ENCODE data around the gene DNAAF5. TPM values are rescaled to one million over a fixed set of nuclear protein-coding genes. Genes with fewer than 3 reads are reported as not detected.

DNAAF5 gene
- polyA plus RNA-seq, 1 of the 3 experiments (the other 2 are of a cell fraction), result 58.5 TPM

GRCh38 chr7:730501-731439, 4.3 kb downstream of the DNAAF5 start:
- Histone ChIP-seq H3K27ac (ENCODE audit: low read depth in 2 of 2, low read length in 1 of 2) (no peak overlapping the region), H3K9me2 (no peaks in the 10 kb centered on the region), H3K79me2 (ENCODE audit: insufficient read depth) (peaks cover 86% of the 10 kb centered on the region), H3K27me3 (ENCODE audit: insufficient read depth) (no peaks in the 10 kb centered on the region), H3K4me1 (ENCODE audit: control insufficient read depth in 1 of 2, insufficient read depth in 2 of 2, low read depth in 1 of 2, low read length in 1 of 2) (peaks cover 3 to 19% of the 10 kb centered on the region in 2 experiments; a peak in 3 of 4 replicates), H3K4me2 (no peak overlapping the region), H2AFZ (ENCODE audit: low read depth) (no peak overlapping the region), H3F3A (replicated peaks; ENCODE audit: insufficient read depth) (peaks cover 2% of the 10 kb centered on the region), H3K9me3 (peaks cover 10% of the 10 kb centered on the region; the same call in 1 of the 2 replicates), H3K4me3 (ENCODE audit: low read depth in 2 of 2, low read length in 1 of 2) (no peak overlapping the region), H4K20me1 (ENCODE audit: insufficient read depth) (no peaks in the 10 kb centered on the region), H3K36me3 (replicated peaks in 1 of 2; ENCODE audit: control insufficient read depth in 1 of 2, insufficient read depth in 2 of 2, low read length in 1 of 2) (peaks cover 31 to 42% of the 10 kb centered on the region in 2 experiments), H3K9ac (no peak overlapping the region)
- TF ChIP-seq FOSL2 (IDR thresholded peaks at IDR 0.05; ENCODE audit: borderline replicate concordance, low read depth), result no peak
- TF ChIP-seq CTCF (IDR thresholded peaks at IDR 0.05), result no peak
- TF ChIP-seq TCF12 (IDR thresholded peaks at IDR 0.05), result no peak
- no peak for TF ChIP-seq POLR2AphosphoS5 (IDR thresholded peaks at IDR 0.05; ENCODE audit: low read depth, low read length)
- no peak for TF ChIP-seq TAF1 (IDR thresholded peaks at IDR 0.05; ENCODE audit: borderline replicate concordance, low read depth, low read length)
- TF ChIP-seq NRF1 (IDR thresholded peaks at IDR 0.05; ENCODE audit: low read depth, low read length), result no peak
- no peak for TF ChIP-seq ELF1 (IDR thresholded peaks at IDR 0.05)
- no peak for TF ChIP-seq RAD21 (IDR thresholded peaks at IDR 0.05; ENCODE audit: low read length)
- no peak for TF ChIP-seq JUND (IDR thresholded peaks at IDR 0.05)
- TF ChIP-seq TEAD4 (IDR thresholded peaks at IDR 0.05; ENCODE audit: borderline replicate concordance, insufficient read depth), result no peak
- no peak for TF ChIP-seq RXRA (IDR thresholded peaks at IDR 0.05; ENCODE audit: borderline replicate concordance, low read depth)
- no peak for TF ChIP-seq SMC3 (IDR thresholded peaks at IDR 0.05; ENCODE audit: low read depth, low read length)
- TF ChIP-seq MAX (IDR thresholded peaks at IDR 0.05; ENCODE audit: low read depth), result no peak
- no peak for TF ChIP-seq MXI1 (IDR thresholded peaks at IDR 0.05; ENCODE audit: low read depth, low read length)
- no peak for TF ChIP-seq REST (IDR thresholded peaks at IDR 0.05; ENCODE audit: low read depth, low read length)
- TF ChIP-seq ZBTB33 (IDR thresholded peaks at IDR 0.05; ENCODE audit: borderline replicate concordance, low read depth), result no peak
- TF ChIP-seq NFIC (IDR thresholded peaks at IDR 0.05; ENCODE audit: borderline replicate concordance), result no peak
- TF ChIP-seq GABPA (IDR thresholded peaks at IDR 0.05; ENCODE audit: low read depth), result no peak
- TF ChIP-seq RCOR1 (IDR thresholded peaks at IDR 0.05; ENCODE audit: low read length), result no peak
- TF ChIP-seq PBX3 (IDR thresholded peaks at IDR 0.05), result no peak
- ChIA-PET POLR2A (interaction anchor here (0.7 to 2.5 kb wide), 3 partner anchors 11 to 37 kb away, joined by 3 to 12 read pairs (median 3); no protein-coding TSS in a partner anchor), CTCF (interaction anchor here (1.0 to 1.4 kb wide), 3 partner anchors 399 to 409 kb away, joined by 3 to 6 read pairs (median 4); no protein-coding TSS in a partner anchor)
- 92% methylated on average over 22 of the region's 23 CpGs for WGBS (ENCODE audit: low lambda C conversion rate)
- no peak for DNase-seq
